Measurements from ENCODE around the gene ALPP.
"Not testable (repeated sequence)": the region's sequence is repeated elsewhere in the genome, so short reads cannot be mapped to it uniquely, and the experiment has no call there.

The ALPP gene

GRCh38 chr2:232422051-232422450, 43.5 kb downstream of the ALPP start:
- DNase-seq (ENCODE audit: low read depth), result no peak

- not testable (repeated sequence) for DNase-seq (ENCODE audit: low read depth)
Observed at GRCh38 chr2:232422996-232423395, 44.4 kb downstream of the ALPP start.

GRCh38 chr2:232423407-232423806, 44.9 kb downstream of the ALPP start:
- DNase-seq (ENCODE audit: low read depth), result not testable (repeated sequence)

GRCh38 chr2:232431705-232432590, 53.4 kb downstream of the ALPP start:
- no peak for DNase-seq (ENCODE audit: low read depth)

Data from stimulated activated CD8-positive, alpha-beta memory T cell treated with anti-CD3 and anti-CD28 coated beads, Interleukin-4, amount 100 ng/mL, for 24 hours (primary cell).